SU-DHL-6 (cell line): Measurements from ENCODE around the gene CDC25B.

ENCODE experiments used
- H2AFZ ChIP-seq: fragments of 200-600 bp; sonication (generic); 2 replicates; pipeline ENCODE4 v1.6.1; 2014; ENCODE audit warnings: low read depth, mild to moderate bottlenecking, moderate library complexity, mixed read lengths, antibody characterized with exemption, low read length; ENCODE audit not compliant: severe bottlenecking
- H3F3A ChIP-seq: fragments of 200-600 bp; shearing (Covaris generic); 2 replicates; pipeline ENCODE4 v1.6.0; 2016; ENCODE audit warnings: antibody characterized with exemption, mild to moderate bottlenecking; ENCODE audit not compliant: insufficient read depth
- H3K27ac ChIP-seq: fragments of 200-600 bp; sonication (generic); 2 replicates; pipeline ENCODE4 v1.5.1; 2016; ENCODE audit warnings: low read depth, mild to moderate bottlenecking, low read length, moderate library complexity, mixed read lengths
- H3K27me3 ChIP-seq: fragments of 200-600 bp; sonication (generic), shearing (Covaris generic); 2 replicates; pipeline ENCODE4 v1.6.0; 2014; ENCODE audit warnings: mild to moderate bottlenecking, low read length
- H3K36me3 ChIP-seq: fragments of 200-600 bp; sonication (generic); 2 replicates; pipeline ENCODE4 v1.6.1; 2014; ENCODE audit warnings: mild to moderate bottlenecking, low read length, mixed read lengths
- H3K4me2 ChIP-seq: fragments of 300-600, 200-600 bp; shearing (Covaris generic), sonication (generic); 2 replicates; pipeline ENCODE4 v1.6.0; 2014; ENCODE audit warnings: low read length, low read depth, mild to moderate bottlenecking; ENCODE audit not compliant: poor library complexity, severe bottlenecking
- H3K4me3 ChIP-seq: fragments of 200-600 bp; sonication (generic); 2 replicates; pipeline ENCODE4 v1.5.1; 2014; ENCODE audit warnings: antibody characterized with exemption, low read length, mild to moderate bottlenecking, mixed read lengths; ENCODE audit not compliant: insufficient read depth, poor library complexity, severe bottlenecking
- H3K79me2 ChIP-seq: fragments of 200-600 bp; sonication (generic); 2 replicates; pipeline ENCODE4 v1.6.1; 2014; ENCODE audit warnings: mild to moderate bottlenecking, low read length, moderate library complexity; ENCODE audit not compliant: insufficient read depth
- H3K9ac ChIP-seq: fragments of 200-600 bp; sonication (generic); 2 replicates; pipeline ENCODE4 v1.7.0; 2014; ENCODE audit warnings: mild to moderate bottlenecking, low read length
- H3K9me2 ChIP-seq: fragments of 200-600 bp; sonication (generic); replicated peaks from 2 replicates; pipeline ENCODE4 v1.6.1; 2014; ENCODE audit warnings: low read length; ENCODE audit not compliant: insufficient read depth
- H3K9me3 ChIP-seq: fragments of 200-600 bp; sonication (generic); 2 replicates; pipeline ENCODE4 v1.6.1; 2014; ENCODE audit warnings: low read length, mixed read lengths; ENCODE audit not compliant: insufficient read depth
- H4K20me1 ChIP-seq: fragments of 200-600 bp; sonication (generic); 2 replicates; pipeline ENCODE4 v1.6.1; 2014; ENCODE audit warnings: low read depth, mild to moderate bottlenecking, antibody characterized with exemption, low read length, moderate library complexity, mixed read lengths
- CTCF ChIP-seq: fragments of 200-600 bp; sonication (generic); IDR thresholded peaks from one replicate; pipeline ENCODE4 v1.5.1; 2017; ENCODE audit warnings: antibody characterized with exemption, mild to moderate bottlenecking, low read length, moderate library complexity; ENCODE audit not compliant: insufficient read depth, poor library complexity, severe bottlenecking
- EZH2phosphoT487 ChIP-seq: fragments of 200-600 bp; sonication (generic), shearing (Covaris generic); conservative IDR thresholded peaks from 2 replicates; pipeline ENCODE4 v1.6.1; 2018; ENCODE audit warnings: mild to moderate bottlenecking, antibody characterized with exemption, low read length, moderate library complexity, mixed read lengths

CDC25B gene

GRCh38 chr20:3812975-3813847 lies 17.1 kb downstream of the CDC25B start:
- Histone ChIP-seq H3K4me2 (no peak overlapping the region), H3K9ac (no peak overlapping the region), H3K79me2 (no peaks in the 10 kb centered on the region), H3K9me2 (no peaks in the 10 kb centered on the region), H3F3A (no peaks in the 10 kb centered on the region), H2AFZ (no peak overlapping the region), H3K27me3 (no peaks in the 10 kb centered on the region), H3K9me3 (no peaks in the 10 kb centered on the region), H3K27ac (no peak overlapping the region), H3K4me3 (no peak overlapping the region), H4K20me1 (no peaks in the 10 kb centered on the region), H3K36me3 (no peaks in the 10 kb centered on the region)
- TF ChIP-seq CTCF = no peak
- TF ChIP-seq EZH2phosphoT487 = no peak

- no peak overlapping the region for H3K4me3 ChIP-seq
- no peaks in the 10 kb centered on the region for H3K9me3 ChIP-seq
- H2AFZ ChIP-seq = no peak overlapping the region
- no peak overlapping the region for H3K4me2 ChIP-seq
- no peaks in the 10 kb centered on the region for H3K9me2 ChIP-seq
- H3K9ac ChIP-seq = no peak overlapping the region
- no peaks in the 10 kb centered on the region for H3K36me3 ChIP-seq
- H4K20me1 ChIP-seq = no peaks in the 10 kb centered on the region
- no peak for TF ChIP-seq EZH2phosphoT487
- no peak for TF ChIP-seq CTCF
- no peaks in the 10 kb centered on the region for H3K27me3 ChIP-seq
- peaks cover 3% of the 10 kb centered on the region; the same call in 1 of the 2 replicates for H3F3A ChIP-seq
- no peaks in the 10 kb centered on the region for H3K79me2 ChIP-seq
- H3K27ac ChIP-seq = no peak overlapping the region
Measured at GRCh38 chr20:3813848-3814581, 17.9 kb downstream of the CDC25B start.

- Histone ChIP-seq H3K27ac (no peak overlapping the region), H3F3A (peaks cover 5% of the 10 kb centered on the region; the same call in 1 of the 2 replicates), H3K9me3 (no peaks in the 10 kb centered on the region)
Measured at GRCh38 chr20:3814928-3815495, 18.9 kb downstream of the CDC25B start.

More at GRCh38 chr20:3814928-3815495, 18.9 kb downstream of the CDC25B start:
- Histone ChIP-seq H3K36me3 (no peaks in the 10 kb centered on the region), H3K27me3 (no peaks in the 10 kb centered on the region), H3K79me2 (no peaks in the 10 kb centered on the region), H3K4me2 (no peak overlapping the region), H3K9ac (no peak overlapping the region), H3K9me2 (no peaks in the 10 kb centered on the region), H3K4me3 (no peak overlapping the region), H2AFZ (no peak overlapping the region), H4K20me1 (no peaks in the 10 kb centered on the region)
- no peak for TF ChIP-seq CTCF
